ENCODE results near the gene ZBTB17. TPM values are rescaled to one million over a fixed set of nuclear protein-coding genes. Genes with fewer than 3 reads are reported as not detected.
A peak's percentile ranks its signal among the peaks of the same experiment; 100 is the strongest.

Gene ZBTB17
- total and polyA plus RNA-seq, 11 donors, result 14.5 to 29.2 (median 22.1) TPM

DNA sequence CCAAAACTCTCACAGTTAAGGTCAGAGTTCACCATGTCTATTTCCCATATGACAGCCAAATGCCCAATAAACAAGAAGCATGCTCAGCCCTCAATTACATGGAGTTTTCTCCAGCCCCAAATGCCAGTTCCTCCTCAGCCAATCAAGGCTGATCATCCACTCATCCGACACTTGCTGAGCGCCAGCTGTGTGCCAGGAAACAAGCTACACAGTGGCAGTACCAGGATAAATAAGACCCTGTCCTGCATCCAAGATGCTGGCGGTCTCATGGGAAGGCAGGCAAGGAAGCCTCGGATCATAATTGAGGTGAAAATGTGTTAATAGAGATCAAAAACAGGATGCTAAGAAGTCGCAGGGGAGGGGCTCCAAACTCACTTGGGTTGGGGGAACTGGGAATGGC is 7.7 kb downstream of the ZBTB17 start:
- Histone ChIP-seq H3K4me3 (no peak overlapping the region), H3K27me3 (no peaks in the 10 kb centered on the region), H3K9me3 (peaks cover 0 to 4% (median 0%) of the 10 kb centered on the region in 12 donors), H3K4me1 (peaks cover 0 to 47% (median 19%) of the 10 kb centered on the region in 12 donors), H3K36me3 (peaks cover 0 to 45% (median 25%) of the 10 kb centered on the region in 9 donors), H3K27ac (no peak overlapping the region)
- WGBS, 4 donors, result 87 to 89% (median 88%) methylated on average over 5 of the region's 5 CpGs
- intact Hi-C loops (cut with DNase I), result no loop called here
- DNase-seq (no peak), ATAC-seq (no peak)
- TF ChIP-seq CTCF (IDR thresholded peaks at IDR 0.05), result no peak
- TF ChIP-seq POLR2A (IDR thresholded peaks at IDR 0.05), result no peak

- Histone ChIP-seq H3K36me3 (peaks cover 0 to 41% (median 16%) of the 10 kb centered on the region in 9 donors), H3K4me1 (peaks cover 0 to 55% (median 21%) of the 10 kb centered on the region in 12 donors), H3K9me3 (no peaks in the 10 kb centered on the region), H3K27me3 (no peaks in the 10 kb centered on the region), H3K4me3 (no peak overlapping the region), H3K27ac (peak overlapping the region in 1 of 12 donors; percentile 85)
- intact Hi-C loops (cut with DNase I), result no loop called here
- ATAC-seq (no peak), DNase-seq (no peak)
- TF ChIP-seq CTCF (IDR thresholded peaks at IDR 0.05), result no peak
- TF ChIP-seq POLR2A (IDR thresholded peaks at IDR 0.05), result no peak
- 95 to 98% (median 98%) methylated on average over 5 to 6 of the region's 6 CpGs for WGBS, 4 donors
These were observed 9.0 kb downstream of the ZBTB17 start for GRCh38 chr1:15966956-15967344.

- intact Hi-C loops (cut with DNase I), result no loop called here
- H3K27ac ChIP-seq, result peak overlapping the region in 10 of 12 donors; percentile 6 to 85 (median 48)
- DNase-seq, result no peak
- H3K36me3 ChIP-seq, result peaks cover 0 to 36% (median 12%) of the 10 kb centered on the region in 9 donors
- TF ChIP-seq CTCF (IDR thresholded peaks at IDR 0.05), result no peak
- no peak for TF ChIP-seq POLR2A (IDR thresholded peaks at IDR 0.05)
- no peaks in the 10 kb centered on the region for H3K27me3 ChIP-seq
- H3K4me3 ChIP-seq, result peak overlapping the region in 2 of 12 donors; percentile 0 to 1
- H3K9me3 ChIP-seq, result no peaks in the 10 kb centered on the region
- WGBS, 4 donors, result 63 to 69% (median 67%) methylated on average over 18 of the region's 18 CpGs
- ATAC-seq, result peak in 3 of 4 donors; percentile 11 to 60 (median 56)
- H3K4me1 ChIP-seq, result peaks cover 0 to 55% (median 21%) of the 10 kb centered on the region in 12 donors
These were observed 9.6 kb downstream of the ZBTB17 start for GRCh38 chr1:15966081-15966955.

DNA sequence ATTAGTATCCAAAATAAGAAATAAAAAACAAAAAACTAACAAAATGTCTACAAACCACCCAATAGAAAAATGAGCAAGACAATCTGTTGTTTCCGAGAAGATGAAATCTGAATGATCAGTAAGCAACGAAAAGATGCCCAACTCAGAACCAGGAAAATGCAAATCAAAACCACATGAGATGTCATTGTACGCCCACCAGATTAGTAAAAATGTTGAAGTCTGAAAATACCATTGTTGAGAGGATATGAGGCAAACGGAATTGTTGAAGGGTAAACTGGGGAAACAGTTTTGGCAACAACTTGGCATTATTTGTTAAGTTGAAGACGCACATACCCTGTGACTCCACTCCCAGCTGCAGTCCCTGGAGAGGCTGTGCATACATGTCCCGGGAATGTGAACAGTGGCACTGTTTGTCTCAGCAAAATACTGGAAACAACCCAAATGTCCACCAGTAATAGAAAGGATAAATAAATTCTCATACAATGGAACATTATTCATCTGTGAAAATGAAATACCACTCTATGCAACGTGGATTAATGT is 10.6 kb downstream of the ZBTB17 start:
- no peak for DNase-seq
- TF ChIP-seq POLR2A (IDR thresholded peaks at IDR 0.05) (no peak), CTCF (IDR thresholded peaks at IDR 0.05) (no peak)
- peaks cover 0 to 61% (median 21%) of the 10 kb centered on the region in 12 donors for H3K4me1 ChIP-seq
- H3K4me3 ChIP-seq, result peak overlapping the region in 1 of 12 donors; percentile 0
- peak in 3 of 4 donors; percentile 25 to 69 (median 50) for ATAC-seq
- no peaks in the 10 kb centered on the region for H3K9me3 ChIP-seq
- peak overlapping the region in 8 of 12 donors; percentile 6 to 85 (median 48) for H3K27ac ChIP-seq
- H3K27me3 ChIP-seq, result no peaks in the 10 kb centered on the region
- intact Hi-C loops (cut with DNase I), result no loop called here
- H3K36me3 ChIP-seq, result peaks cover 0 to 35% (median 12%) of the 10 kb centered on the region in 9 donors
- WGBS, 4 donors, result 51 to 65% (median 54%) methylated on average over 7 of the region's 7 CpGs

All from heart left ventricle (tissue), 16 donors.